ENCODE data around the gene RNH1. TPM values are rescaled to one million over a fixed set of nuclear protein-coding genes. Genes with fewer than 3 reads are reported as not detected.
A peak's percentile ranks its signal among the peaks of the same experiment; 100 is the strongest.

Gene RNH1
- polyA plus RNA-seq, 3 donors: 381 to 445 (median 443) TPM

GRCh38 chr11:498297-499181, 8.5 kb downstream of the RNH1 start:
- DNase-seq: no peak
- Histone ChIP-seq H3K79me2 (ENCODE audit: insufficient read depth, low read length) (peaks cover 66% of the 10 kb centered on the region), H3K36me3 (replicated peaks in 1 of 2; ENCODE audit: control insufficient read depth in 1 of 2, insufficient read depth in 2 of 2, low read length in 2 of 2) (peaks cover 78 to 86% of the 10 kb centered on the region in 2 donors), H2AFZ (ENCODE audit: insufficient read depth, low read depth, low read length, poor library complexity, severe bottlenecking) (no peak overlapping the region), H3K27me3 (ENCODE audit: control insufficient read depth in 2 of 2, insufficient read depth in 2 of 2, low read length in 2 of 2) (no peaks in the 10 kb centered on the region), H3K4me1 (ENCODE audit: control insufficient read depth in 1 of 2, insufficient read depth in 2 of 2, low read length in 2 of 2) (peaks cover 28 to 31% of the 10 kb centered on the region in 2 donors), H3K4me2 (replicated peaks; ENCODE audit: extremely low read depth, low read length, poor library complexity, severe bottlenecking) (no peak overlapping the region), H3K4me3 (replicated peaks in 1 of 3; ENCODE audit: low read depth in 2 of 3, low read length in 3 of 3) (no peak overlapping the region), H3K9ac (ENCODE audit: insufficient read depth, low read length, poor library complexity, severe bottlenecking) (no peak overlapping the region), H3K9me3 (replicated peaks in 1 of 2; ENCODE audit: control insufficient read depth in 1 of 2, insufficient read depth in 1 of 2, low read length in 2 of 2) (no peaks in the 10 kb centered on the region), H3K27ac (ENCODE audit: low read depth in 1 of 2, low read length in 2 of 2) (peak overlapping the region in 1 of 2 donors; percentile 100), H4K20me1 (ENCODE audit: insufficient read depth, low read length) (peaks cover 97% of the 10 kb centered on the region)
- H3K27me3 Mint-ChIP-seq (ENCODE audit: low read depth in 3 of 3): peaks cover 0 to 6% (median 0%) of the 10 kb centered on the region in 3 donors
- TF ChIP-seq CTCF (IDR thresholded peaks at IDR 0.05): no peak
- intact Hi-C loops (cut with micrococcal nuclease): no loop called here
- no peaks in the 10 kb centered on the region for H3K9me3 Mint-ChIP-seq
- 95% methylated on average over 36 of the region's 39 CpGs for WGBS (ENCODE audit: insufficient coverage)
- peaks cover 65 to 81% of the 10 kb centered on the region in 2 donors for H3K36me3 Mint-ChIP-seq
- peaks cover 29% of the 10 kb centered on the region for H3K4me1 Mint-ChIP-seq
- no peak overlapping the region for H3K4me3 Mint-ChIP-seq
- peak overlapping the region in 6 of 7 donors; percentile 11 to 82 (median 66) for H3K27ac Mint-ChIP-seq

GRCh38 chr11:497565-498296, 9.3 kb downstream of the RNH1 start:
- peaks cover 60% of the 10 kb centered on the region for H3K79me2 ChIP-seq (ENCODE audit: insufficient read depth, low read length)
- Mint-ChIP-seq H3K36me3 (peaks cover 68 to 89% of the 10 kb centered on the region in 2 donors), H3K27me3 (ENCODE audit: low read depth in 3 of 3) (peaks cover 0 to 6% (median 0%) of the 10 kb centered on the region in 3 donors), H3K27ac (peak overlapping the region in 6 of 7 donors; percentile 7 to 76 (median 66)), H3K9me3 (no peaks in the 10 kb centered on the region), H3K4me3 (no peak overlapping the region), H3K4me1 (peaks cover 22% of the 10 kb centered on the region)
- H3K4me2 ChIP-seq (replicated peaks; ENCODE audit: extremely low read depth, low read length, poor library complexity, severe bottlenecking): no peak overlapping the region
- H3K4me1 ChIP-seq (ENCODE audit: control insufficient read depth in 1 of 2, insufficient read depth in 2 of 2, low read length in 2 of 2): peaks cover 22 to 24% of the 10 kb centered on the region in 2 donors
- intact Hi-C loops (cut with micrococcal nuclease): no loop called here
- H3K9me3 ChIP-seq (replicated peaks in 1 of 2; ENCODE audit: control insufficient read depth in 1 of 2, insufficient read depth in 1 of 2, low read length in 2 of 2): no peaks in the 10 kb centered on the region
- H4K20me1 ChIP-seq (ENCODE audit: insufficient read depth, low read length): peaks cover 97% of the 10 kb centered on the region
- no peak for DNase-seq
- TF ChIP-seq CTCF (IDR thresholded peaks at IDR 0.05): no peak
- peaks cover 81 to 95% of the 10 kb centered on the region in 2 donors for H3K36me3 ChIP-seq (replicated peaks in 1 of 2; ENCODE audit: control insufficient read depth in 1 of 2, insufficient read depth in 2 of 2, low read length in 2 of 2)
- peak overlapping the region in 1 of 2 donors; percentile 100 for H3K27ac ChIP-seq (ENCODE audit: low read depth in 1 of 2, low read length in 2 of 2)
- H3K27me3 ChIP-seq (ENCODE audit: control insufficient read depth in 2 of 2, insufficient read depth in 2 of 2, low read length in 2 of 2): no peaks in the 10 kb centered on the region
- WGBS (ENCODE audit: insufficient coverage): 97% methylated on average over 30 of the region's 31 CpGs
- H2AFZ ChIP-seq (ENCODE audit: insufficient read depth, low read depth, low read length, poor library complexity, severe bottlenecking): no peak overlapping the region
- no peak overlapping the region for H3K9ac ChIP-seq (ENCODE audit: insufficient read depth, low read length, poor library complexity, severe bottlenecking)
- H3K4me3 ChIP-seq (replicated peaks in 1 of 3; ENCODE audit: low read depth in 2 of 3, low read length in 3 of 3): no peak overlapping the region

All from CD14-positive monocyte (primary cell).